Measurements from ENCODE around the gene MRPS31. TPM values are rescaled to one million over a fixed set of nuclear protein-coding genes. Genes with fewer than 3 reads are reported as not detected.

MRPS31 gene
- total and polyA plus RNA-seq, 10 of the 15 experiments (the other 5 are each of a cell fraction or from before 2014, with no cell fraction given) = 20.3 to 60.9 (median 43.1) TPM

DNA sequence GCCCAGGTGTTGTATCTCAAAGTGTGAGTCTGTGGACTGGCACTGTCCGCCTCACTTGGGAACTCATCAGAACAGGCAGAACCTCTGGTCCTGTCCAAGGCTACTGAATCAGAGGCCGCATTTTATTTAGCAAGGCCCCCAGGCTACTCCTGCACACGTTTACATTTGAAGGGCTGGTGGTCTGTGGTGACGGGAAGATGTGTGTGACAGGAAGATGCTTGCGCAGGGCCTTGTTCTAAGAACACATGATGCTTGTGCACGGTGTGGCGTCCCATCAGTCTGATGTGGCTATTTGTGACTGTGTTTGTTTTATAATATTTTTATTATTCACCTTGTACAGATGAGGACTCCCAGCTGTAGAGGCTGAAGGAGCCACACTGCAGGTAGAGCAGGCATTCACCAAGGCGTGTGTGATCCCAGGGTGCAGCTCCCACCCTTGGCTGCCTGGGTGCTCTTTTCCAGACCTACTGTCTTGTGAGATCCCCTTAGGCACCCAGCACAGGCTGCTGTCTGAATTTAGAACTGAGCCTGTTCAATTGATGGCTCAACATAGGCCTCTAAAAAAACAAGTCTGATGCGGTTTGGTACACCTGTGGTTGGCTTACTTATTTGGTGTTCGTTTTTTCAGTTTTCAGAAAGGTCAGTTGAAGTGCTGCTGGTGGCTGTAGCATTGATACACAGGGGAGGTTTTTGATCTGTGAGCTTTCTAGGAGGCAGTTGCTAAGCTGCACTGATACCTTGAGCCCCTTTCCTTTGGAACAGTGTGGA is 21.5 kb upstream of the MRPS31 start:
- peak; percentile 8 for ATAC-seq
- peak; percentile 35 for FAIRE-seq
- DNase-seq (ENCODE audit: low read depth, low spot score) = no peak
- BruUV-seq (replicated peaks) = no TSS peak
- Histone ChIP-seq H3K4me3 (no peak overlapping the region), H4K20me1 (ENCODE audit: control insufficient read depth, insufficient read depth) (no peaks in the 10 kb centered on the region), H2AFZ (ENCODE audit: control insufficient read depth, low read depth, low read length) (no peak overlapping the region), H3K27ac (ENCODE audit: control insufficient read depth, insufficient read depth) (peak overlapping the region; percentile 24; the same call in 1 of the 2 replicates), H3K9ac (ENCODE audit: control insufficient read depth, insufficient read depth, low read length) (no peak overlapping the region), H3K4me2 (ENCODE audit: control insufficient read depth, insufficient read depth) (peak overlapping the region; percentile 25; the same call in 1 of the 2 replicates), H3K79me2 (ENCODE audit: control insufficient read depth, insufficient read depth, low read length) (peaks cover 2% of the 10 kb centered on the region), H3K27me3 (replicated peaks in 1 of 2; ENCODE audit: control insufficient read depth in 2 of 2, insufficient read depth in 2 of 2, low read length in 1 of 2) (no peaks in the 10 kb centered on the region), H3K9me3 (replicated peaks; ENCODE audit: control insufficient read depth, insufficient read depth, low read length) (no peaks in the 10 kb centered on the region), H3K36me3 (ENCODE audit: control insufficient read depth in 2 of 2, insufficient read depth in 2 of 2, low read length in 1 of 2) (no peaks in the 10 kb centered on the region), H3K4me1 (ENCODE audit: control insufficient read depth, insufficient read depth, low read length) (peaks cover 17% of the 10 kb centered on the region)
- CTCF ChIA-PET = interaction anchor here (1.3 kb wide), 2 partner anchors 21 to 22 kb away, joined by 3 read pairs; no protein-coding TSS in a partner anchor
- in situ Hi-C loops (cut with MboI) = loop anchor here (5.0 kb wide), 1 partner anchor 50 kb away; no protein-coding TSS in a partner anchor
- POLR2A ChIA-PET = interaction anchor here (0.6 kb wide), 1 partner anchor 220 kb away, joined by 4 read pairs; no protein-coding TSS in a partner anchor
- TF ChIP-seq HDAC2 (IDR thresholded peaks at IDR 0.05) (no peak), RUNX3 (IDR thresholded peaks at IDR 0.05; ENCODE audit: low read length) (peak; percentile 77)
- RAD21 ChIA-PET (ENCODE audit: unreplicated experiment) = interaction anchor here (1.0 kb wide), 1 partner anchor 15 kb away, joined by 3 read pairs; no protein-coding TSS in a partner anchor
- 71% methylated on average over 10 of the region's 10 CpGs for WGBS (ENCODE audit: insufficient coverage, insufficient replicate concordance, low lambda C conversion rate, missing lambda C conversion rate)
- intact Hi-C loops (cut with micrococcal nuclease; ENCODE audit: unreplicated experiment) = loop anchor here (2.0 kb wide), 1 partner anchor 22 kb away; no protein-coding TSS in a partner anchor
- SMC1A ChIA-PET (ENCODE audit: uncharacterized antibody, unreplicated experiment) = interaction anchor here (0.7 to 1.5 kb wide), 2 partner anchors 10 to 128 kb away, joined by 3 to 4 read pairs; no protein-coding TSS in a partner anchor

DNA sequence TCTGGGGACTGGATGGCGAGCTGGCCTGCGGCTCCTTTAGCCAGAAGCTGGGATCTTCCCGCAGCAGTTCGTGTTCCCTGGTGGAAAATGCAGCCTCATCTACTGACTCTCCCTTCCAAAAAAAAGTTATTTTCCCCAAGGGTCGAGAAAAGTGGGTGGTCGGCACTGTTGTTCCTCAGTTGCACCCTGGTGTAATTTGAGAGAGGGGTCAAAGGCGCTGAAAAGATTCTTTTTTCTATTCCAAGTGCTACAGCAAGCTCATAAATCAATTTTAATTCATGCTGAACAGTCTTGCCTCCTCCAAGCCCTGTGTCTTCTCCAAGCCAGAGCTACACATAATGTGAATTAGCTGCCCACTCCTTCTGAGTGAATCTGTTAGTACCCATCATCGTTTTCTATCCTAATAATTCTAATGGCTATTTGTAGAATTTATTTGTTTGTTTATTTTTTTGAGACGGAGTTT is 19.2 kb upstream of the MRPS31 start:
- DNase-seq (ENCODE audit: low read depth, low spot score) (no peak), FAIRE-seq (no peak), ATAC-seq (no peak)
- Histone ChIP-seq H2AFZ (ENCODE audit: control insufficient read depth, low read depth, low read length) (peak overlapping the region; percentile 94), H3K4me2 (ENCODE audit: control insufficient read depth, insufficient read depth) (peak overlapping the region; percentile 96), H3K9ac (ENCODE audit: control insufficient read depth, insufficient read depth, low read length) (peak overlapping the region; percentile 63; the same call in 1 of the 2 replicates), H3K27me3 (replicated peaks in 1 of 2; ENCODE audit: control insufficient read depth in 2 of 2, insufficient read depth in 2 of 2, low read length in 1 of 2) (no peaks in the 10 kb centered on the region), H3K4me3 (peak overlapping the region; percentile 83), H3K79me2 (ENCODE audit: control insufficient read depth, insufficient read depth, low read length) (peaks cover 2% of the 10 kb centered on the region), H3K27ac (ENCODE audit: control insufficient read depth, insufficient read depth) (no peak overlapping the region; the same call in 1 of the 2 replicates), H3K36me3 (ENCODE audit: control insufficient read depth in 2 of 2, insufficient read depth in 2 of 2, low read length in 1 of 2) (no peaks in the 10 kb centered on the region), H4K20me1 (ENCODE audit: control insufficient read depth, insufficient read depth) (no peaks in the 10 kb centered on the region), H3K9me3 (replicated peaks; ENCODE audit: control insufficient read depth, insufficient read depth, low read length) (no peaks in the 10 kb centered on the region), H3K4me1 (ENCODE audit: control insufficient read depth, insufficient read depth, low read length) (peaks cover 17% of the 10 kb centered on the region)
- TSS peak; percentile 60 for BruUV-seq (replicated peaks)
- WGBS (ENCODE audit: insufficient coverage, insufficient replicate concordance, low lambda C conversion rate, missing lambda C conversion rate) = 27% methylated on average over 9 of the region's 9 CpGs
- ChIA-PET POLR2A (interaction anchor here (1.7 kb wide), 1 partner anchor 8 kb away, joined by 6 read pairs; no protein-coding TSS in a partner anchor), CTCF (interaction anchor here (0.9 to 5.0 kb wide), 5 partner anchors 12 to 225 kb away, joined by 3 to 36 read pairs (median 4); no protein-coding TSS in a partner anchor), SMC1A (ENCODE audit: uncharacterized antibody, unreplicated experiment) (interaction anchor here (0.6 to 1.7 kb wide), 5 partner anchors 11 to 160 kb away, joined by 3 to 5 read pairs (median 3); no protein-coding TSS in a partner anchor), RAD21 (ENCODE audit: unreplicated experiment) (interaction anchor here (1.1 to 2.3 kb wide), 4 partner anchors 13 to 144 kb away, joined by 3 to 8 read pairs (median 3); no protein-coding TSS in a partner anchor)
- TF ChIP-seq, protein P1, sequence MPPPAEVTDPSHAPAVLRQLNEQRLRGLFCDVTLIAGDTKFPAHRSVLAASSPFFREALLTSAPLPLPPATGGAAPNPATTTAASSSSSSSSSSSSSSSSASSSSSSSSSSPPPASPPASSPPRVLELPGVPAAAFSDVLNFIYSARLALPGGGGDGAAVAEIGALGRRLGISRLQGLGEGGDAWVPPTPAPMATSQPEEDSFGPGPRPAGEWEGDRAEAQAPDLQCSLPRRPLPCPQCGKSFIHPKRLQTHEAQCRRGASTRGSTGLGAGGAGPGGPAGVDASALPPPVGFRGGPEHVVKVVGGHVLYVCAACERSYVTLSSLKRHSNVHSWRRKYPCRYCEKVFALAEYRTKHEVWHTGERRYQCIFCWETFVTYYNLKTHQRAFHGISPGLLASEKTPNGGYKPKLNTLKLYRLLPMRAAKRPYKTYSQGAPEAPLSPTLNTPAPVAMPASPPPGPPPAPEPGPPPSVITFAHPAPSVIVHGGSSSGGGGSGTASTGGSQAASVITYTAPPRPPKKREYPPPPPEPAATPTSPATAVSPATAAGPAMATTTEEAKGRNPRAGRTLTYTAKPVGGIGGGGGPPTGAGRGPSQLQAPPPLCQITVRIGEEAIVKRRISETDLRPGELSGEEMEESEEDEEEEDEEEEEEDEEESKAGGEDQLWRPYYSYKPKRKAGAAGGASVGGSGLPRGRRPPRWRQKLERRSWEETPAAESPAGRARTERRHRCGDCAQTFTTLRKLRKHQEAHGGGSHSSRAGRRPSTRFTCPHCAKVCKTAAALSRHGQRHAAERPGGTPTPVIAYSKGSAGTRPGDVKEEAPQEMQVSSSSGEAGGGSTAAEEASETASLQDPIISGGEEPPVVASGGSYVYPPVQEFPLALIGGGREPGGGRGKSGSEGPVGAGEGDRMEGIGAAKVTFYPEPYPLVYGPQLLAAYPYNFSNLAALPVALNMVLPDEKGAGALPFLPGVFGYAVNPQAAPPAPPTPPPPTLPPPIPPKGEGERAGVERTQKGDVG (CRISPR knock-in tag; IDR thresholded peaks at IDR 0.05) = no peak
- TF ChIP-seq CREM (IDR thresholded peaks at IDR 0.05; ENCODE audit: low read depth) (no peak), TCF3 (IDR thresholded peaks at IDR 0.05; ENCODE audit: borderline replicate concordance, insufficient read depth, low read depth, low read length) (no peak), MTA2 (IDR thresholded peaks at IDR 0.05; ENCODE audit: low read depth) (no peak), NFIC (IDR thresholded peaks at IDR 0.05; ENCODE audit: low read depth, low read length) (no peak), BACH1 (IDR thresholded peaks at IDR 0.05; ENCODE audit: borderline replicate concordance) (no peak), KLF5 (IDR thresholded peaks at IDR 0.05; ENCODE audit: partially characterized antibody) (no peak), SPI1 (IDR thresholded peaks at IDR 0.05; ENCODE audit: borderline replicate concordance, insufficient read depth, low read depth, low read length) (no peak), PML (IDR thresholded peaks at IDR 0.05; ENCODE audit: low read length) (no peak)
- TF ChIP-seq, protein P2, sequence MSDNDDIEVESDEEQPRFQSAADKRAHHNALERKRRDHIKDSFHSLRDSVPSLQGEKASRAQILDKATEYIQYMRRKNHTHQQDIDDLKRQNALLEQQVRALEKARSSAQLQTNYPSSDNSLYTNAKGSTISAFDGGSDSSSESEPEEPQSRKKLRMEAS (IDR thresholded peaks at IDR 0.05; ENCODE audit: low read depth, low read length) = no peak
- intact Hi-C loops (cut with micrococcal nuclease; ENCODE audit: unreplicated experiment) = no loop called here
- in situ Hi-C loops (cut with MboI) = loop anchor here (5.0 kb wide), 1 partner anchor 52 kb away; no protein-coding TSS in a partner anchor
